HG03025 (cell line): ENCODE measurements around the gene PIGN.

Experiments
- ATAC-seq: cut with Tn5 transposase; IDR thresholded peaks from one replicate; pipeline ENCODE4 v1.9.1; 2021; ENCODE audit warnings: mild to moderate bottlenecking, moderate library complexity; ENCODE audit not compliant: unreplicated experiment, low FRiP score

Gene PIGN

DNA sequence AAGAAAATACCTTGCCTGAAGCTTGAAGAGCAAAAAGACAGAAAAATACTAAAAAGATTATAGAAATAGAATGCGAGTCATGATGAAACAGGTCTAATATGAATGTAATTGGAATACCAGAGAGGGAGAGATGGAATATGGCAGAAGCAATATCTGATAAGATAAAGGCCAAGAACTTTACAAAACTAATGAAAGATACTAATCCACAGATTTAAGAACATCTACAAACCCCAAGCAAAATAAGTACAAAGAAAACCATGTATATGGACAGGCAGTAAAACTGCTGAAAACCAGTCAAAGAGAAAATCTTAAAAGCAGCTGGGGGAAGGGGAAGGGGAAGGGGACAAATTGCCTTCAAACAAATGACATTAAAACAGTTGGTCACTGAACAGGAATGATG lies 67.0 kb downstream of the PIGN start:
- no peak for ATAC-seq

DNA sequence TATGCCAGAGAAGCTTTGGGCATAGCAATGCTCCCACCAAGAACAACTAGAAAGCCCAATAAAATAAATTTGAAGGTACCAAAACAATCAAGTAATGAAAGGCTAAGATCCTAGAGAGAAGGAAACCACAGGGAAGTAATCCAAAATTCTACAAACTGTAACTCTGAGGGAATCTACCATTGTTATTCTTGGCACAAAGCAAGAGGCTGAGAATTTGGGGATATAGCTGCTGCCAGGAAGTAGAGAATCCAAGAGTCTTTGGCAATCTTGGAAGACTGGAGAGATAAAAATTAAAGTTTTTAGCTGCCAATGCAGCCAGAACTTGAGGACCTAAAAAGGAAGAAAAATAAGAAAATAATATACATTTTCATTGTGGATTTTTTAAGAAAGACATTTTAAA lies 68.5 kb downstream of the PIGN start:
- no peak for ATAC-seq

DNA sequence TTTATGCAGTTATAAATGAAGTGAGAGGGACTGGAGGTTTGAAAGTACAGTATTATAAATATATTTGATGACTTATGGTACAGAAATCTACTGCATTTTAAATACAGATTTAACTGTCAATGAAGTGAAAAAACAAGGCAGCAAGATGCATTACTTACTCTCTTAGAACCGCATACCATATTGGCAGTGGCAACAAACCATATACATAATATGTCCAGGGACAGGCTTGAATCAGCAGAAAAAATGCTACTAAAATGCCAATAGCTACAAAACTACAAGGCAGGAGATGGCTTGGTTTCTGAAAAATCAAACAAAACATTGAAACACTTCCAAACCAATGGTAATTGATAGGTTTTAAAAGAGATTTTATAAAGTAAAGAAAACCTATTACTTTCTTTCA lies 77.2 kb downstream of the PIGN start:
- ATAC-seq = no peak

- ATAC-seq = no peak
These were observed 79.0 kb downstream of the PIGN start for GRCh38 chr18:62107881-62108280.

- ATAC-seq = no peak
These were observed 80.6 kb downstream of the PIGN start for GRCh38 chr18:62106271-62106670.

GRCh38 chr18:62105376-62105775 lies 81.5 kb downstream of the PIGN start:
- no peak for ATAC-seq

GRCh38 chr18:62102221-62102620 lies 84.6 kb downstream of the PIGN start:
- ATAC-seq = peak; percentile 73

DNA sequence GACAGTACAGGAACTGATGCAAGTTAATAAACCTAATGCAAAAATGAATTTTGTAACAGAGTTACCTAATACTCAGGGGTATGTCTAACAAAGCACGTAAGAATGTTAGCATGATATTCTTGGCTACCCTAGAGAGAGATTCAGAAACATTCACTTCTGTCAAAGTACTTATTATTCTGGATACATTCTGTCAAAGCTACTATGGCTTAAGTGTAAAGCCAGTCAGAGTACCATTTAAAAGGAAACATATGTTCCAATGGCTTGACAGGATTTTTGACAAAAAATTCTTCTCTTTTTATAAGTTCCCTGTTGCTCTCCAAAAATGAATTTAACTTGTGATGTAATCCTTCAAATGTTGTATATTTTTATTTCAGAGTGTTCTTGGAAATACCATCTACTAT lies 85.5 kb downstream of the PIGN start:
- no peak for ATAC-seq

DNA sequence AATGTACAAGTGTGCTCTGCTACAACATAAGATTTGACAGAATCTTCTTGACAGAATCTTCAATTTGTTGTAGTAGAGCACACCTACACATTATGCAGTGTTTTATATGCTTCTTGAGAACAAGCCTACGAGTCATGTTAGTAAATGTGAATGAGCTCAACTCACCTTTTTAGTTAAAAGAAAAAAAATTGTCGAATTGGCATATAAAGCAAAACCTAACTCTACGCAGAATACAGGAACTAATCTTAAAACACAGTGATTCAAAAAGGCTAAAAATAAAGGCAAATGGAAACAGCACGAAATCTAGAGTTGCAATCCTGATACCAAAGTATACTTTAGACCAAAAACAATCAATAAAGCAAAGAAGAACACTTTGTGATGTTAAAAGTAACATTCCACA lies 87.9 kb downstream of the PIGN start:
- ATAC-seq = no peak

GRCh38 chr18:62097698-62098097 lies 89.2 kb downstream of the PIGN start:
- no peak for ATAC-seq

- no peak for ATAC-seq
These were observed 95.3 kb downstream of the PIGN start for GRCh38 chr18:62091487-62092120.

GRCh38 chr18:62089174-62089573 lies 97.7 kb downstream of the PIGN start:
- no peak for ATAC-seq

DNA sequence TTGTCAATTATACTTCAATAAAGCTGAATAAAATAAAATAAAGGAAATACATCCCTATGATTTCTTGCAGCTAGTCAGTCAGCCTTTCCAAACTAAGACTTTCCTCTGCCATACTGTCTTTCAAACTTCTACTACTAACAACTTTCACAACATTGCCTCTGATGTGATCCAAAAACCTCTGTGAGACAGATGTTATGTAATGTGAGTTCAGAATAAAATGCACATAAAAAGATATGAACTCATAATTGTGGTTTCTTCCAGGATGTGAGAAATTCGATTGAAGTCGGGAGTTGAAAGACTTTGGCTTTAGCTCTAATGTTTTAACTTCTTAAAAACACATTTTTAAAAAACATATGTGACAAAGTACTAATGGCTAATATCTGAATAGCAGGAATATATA lies 98.7 kb downstream of the PIGN start:
- ATAC-seq = no peak

GRCh38 chr18:62085756-62086155 lies 101.1 kb downstream of the PIGN start:
- ATAC-seq = no peak

- ATAC-seq = no peak
These were observed 105.0 kb downstream of the PIGN start for GRCh38 chr18:62081761-62082294.

GRCh38 chr18:62081248-62081647 lies 105.6 kb downstream of the PIGN start:
- no peak for ATAC-seq

GRCh38 chr18:62080172-62080900 lies 106.5 kb downstream of the PIGN start:
- ATAC-seq = no peak

- ATAC-seq = no peak
These were observed 113.2 kb downstream of the PIGN start for GRCh38 chr18:62073461-62074281.

DNA sequence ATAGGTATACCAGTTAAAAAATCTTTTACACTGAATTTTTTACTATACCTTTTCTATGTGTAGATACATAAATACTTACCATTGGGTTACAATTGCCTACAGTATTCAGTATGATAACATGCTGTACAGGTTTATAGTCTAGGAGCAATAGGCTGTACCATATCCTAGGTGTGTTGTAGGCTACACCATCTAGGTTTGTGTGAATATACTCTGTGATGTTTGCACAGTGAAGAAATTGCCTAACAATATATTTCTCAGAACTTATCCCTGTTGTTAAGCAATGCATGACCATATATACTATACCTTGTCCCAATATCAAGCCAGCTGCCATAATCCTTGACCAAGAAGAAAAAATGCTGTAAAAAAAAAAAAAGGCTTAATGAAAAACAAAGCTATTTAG lies 114.5 kb downstream of the PIGN start:
- ATAC-seq = no peak

DNA sequence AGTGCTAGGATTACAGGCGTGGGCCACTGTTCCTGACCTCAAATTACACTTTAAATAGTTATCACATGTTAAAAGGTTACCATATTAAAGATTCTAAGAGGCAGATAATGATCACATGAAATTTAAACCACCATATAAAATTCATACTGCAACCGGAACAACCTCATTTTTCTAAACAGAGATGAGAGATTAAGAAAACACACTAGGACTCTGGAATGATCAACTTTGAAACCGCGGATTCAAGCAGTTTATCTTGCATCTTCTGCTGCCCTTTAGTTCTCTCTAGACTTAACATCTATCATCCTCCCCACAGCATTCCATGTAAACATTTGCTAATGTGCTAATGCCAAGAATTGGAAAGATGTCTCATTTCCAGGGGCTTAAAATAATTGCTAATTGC lies 115.8 kb downstream of the PIGN start:
- ATAC-seq = no peak

DNA sequence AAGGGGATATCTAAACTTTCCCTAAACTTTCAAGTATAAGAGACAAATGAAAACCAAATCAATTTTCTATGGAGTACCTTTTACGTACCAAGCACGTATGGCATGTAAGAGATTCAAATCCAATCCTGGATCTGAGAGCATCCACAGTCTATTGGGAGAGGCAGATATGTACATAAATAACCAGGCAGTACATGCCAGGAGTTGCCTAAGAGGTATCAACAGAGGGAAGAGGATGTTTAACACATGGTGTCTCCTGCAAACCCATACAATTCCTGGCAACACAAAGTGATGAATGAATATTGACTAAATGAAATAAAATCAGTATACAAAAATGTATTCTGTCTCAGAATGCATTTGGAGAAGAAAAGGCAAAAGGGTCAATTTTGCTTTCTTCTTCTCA lies 116.6 kb downstream of the PIGN start:
- ATAC-seq = no peak
